ENCODE results near the gene EFCAB14. TPM values are rescaled to one million over a fixed set of nuclear protein-coding genes. Genes with fewer than 3 reads are reported as not detected.
"Not testable (repeated sequence)": the region's sequence is repeated elsewhere in the genome, so short reads cannot be mapped to it uniquely, and the experiment has no call there.

EFCAB14 gene
- total RNA-seq, 2 donors from 2014 or later = 114 to 138 TPM

DNA sequence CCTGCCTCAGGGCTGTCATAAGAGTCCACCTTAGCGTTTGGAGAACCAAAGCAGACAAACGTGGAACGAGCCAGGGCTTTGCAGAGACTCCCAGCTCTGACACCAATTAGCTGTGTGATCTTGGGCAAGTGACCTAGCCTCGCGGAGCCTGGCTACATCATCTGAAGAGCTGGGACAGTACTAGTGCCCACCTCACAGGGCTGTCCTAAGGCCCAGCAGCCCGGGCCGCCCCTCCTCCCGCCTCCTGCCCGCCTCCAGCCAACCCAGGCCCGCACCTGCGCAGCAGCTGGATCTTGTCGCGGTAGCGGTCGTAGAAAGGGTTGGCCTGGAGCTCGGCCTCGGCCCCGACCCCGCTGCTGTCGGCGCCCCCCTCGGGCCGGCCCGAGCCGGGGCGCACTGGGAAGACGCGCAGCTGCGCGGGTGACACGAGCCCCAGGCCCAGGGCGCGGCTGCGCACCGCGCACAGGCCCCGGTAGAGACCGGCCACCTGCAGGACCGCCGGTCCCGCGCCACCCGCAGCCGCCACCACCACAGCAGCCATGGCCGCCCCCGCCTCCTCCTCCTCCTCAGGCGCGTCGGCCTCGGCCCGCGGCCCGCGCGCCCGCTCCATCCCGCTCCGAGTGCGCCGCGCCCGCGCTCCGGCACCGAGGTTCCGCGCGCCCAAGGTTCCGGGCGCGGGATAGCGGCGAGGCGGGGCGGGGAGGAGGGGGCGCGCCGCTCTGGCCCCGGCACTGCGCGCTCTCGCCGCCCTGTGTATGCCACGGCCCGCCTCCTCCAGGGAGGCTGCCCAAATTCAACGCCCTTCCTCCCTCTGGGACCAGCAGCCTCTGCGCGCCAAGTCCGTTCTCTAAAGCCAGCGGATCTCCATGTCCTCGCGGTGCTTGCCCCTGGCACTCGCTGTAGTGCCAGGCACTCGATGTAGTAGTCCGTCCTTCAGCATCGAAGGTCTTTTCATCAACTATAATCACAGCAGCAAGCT, 50.8 kb downstream of the EFCAB14 start, which contains the start of gene ATPAF1:
ATPAF1 (minus strand) TSS at position 583 of the 979 bp plus-strand sequence; CDS start at position 541, 42 bp downstream.
- intact Hi-C loops (cut with DNase I, micrococcal nuclease) = no loop called here
- DNase-seq (peak; percentile 72 to 80), ATAC-seq (peak; percentile 88)

DNA sequence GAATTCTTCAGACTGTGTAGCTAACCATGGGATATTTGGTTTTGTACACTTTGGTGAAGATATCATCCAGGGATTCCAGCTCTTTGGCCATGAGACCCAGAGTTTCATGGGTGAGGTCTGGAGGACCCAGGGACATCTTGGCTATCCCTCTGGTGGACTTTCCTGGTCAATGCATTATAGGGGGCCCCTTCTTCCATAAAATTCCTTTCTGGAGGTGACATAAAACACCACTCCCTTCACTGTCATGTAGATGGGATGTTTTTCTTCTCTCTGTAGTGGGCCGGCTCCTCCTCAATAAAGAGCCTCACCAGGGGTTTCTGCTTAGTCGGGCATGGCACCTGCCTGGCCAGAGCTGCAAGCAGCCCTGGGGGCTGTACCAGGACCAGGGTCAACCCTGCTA, 52.9 kb downstream of the EFCAB14 start:
- intact Hi-C loops (cut with DNase I, micrococcal nuclease) = no loop called here
- ATAC-seq (no peak), DNase-seq (no peak)

DNA sequence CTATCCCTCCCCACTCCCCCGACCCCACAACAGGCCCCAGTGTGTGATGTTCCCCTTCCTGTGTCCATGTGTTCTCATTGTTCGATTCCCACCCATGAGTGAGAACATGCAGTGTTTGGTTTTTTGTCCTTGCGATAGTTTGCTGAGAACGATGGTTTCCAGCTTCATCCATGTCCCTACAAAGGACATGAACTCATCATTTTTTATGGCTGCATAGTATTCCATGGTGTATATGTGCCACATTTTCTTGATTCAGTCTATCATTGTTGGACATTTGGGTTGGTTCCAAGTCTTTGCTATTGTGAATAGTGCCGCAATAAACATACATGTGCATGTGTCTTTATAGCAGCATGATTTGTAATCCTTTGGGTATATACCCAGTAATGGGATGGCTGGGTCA, 56.0 kb downstream of the EFCAB14 start:
- intact Hi-C loops (cut with DNase I, micrococcal nuclease); DNase-seq; ATAC-seq: not testable (repeated sequence)

DNA sequence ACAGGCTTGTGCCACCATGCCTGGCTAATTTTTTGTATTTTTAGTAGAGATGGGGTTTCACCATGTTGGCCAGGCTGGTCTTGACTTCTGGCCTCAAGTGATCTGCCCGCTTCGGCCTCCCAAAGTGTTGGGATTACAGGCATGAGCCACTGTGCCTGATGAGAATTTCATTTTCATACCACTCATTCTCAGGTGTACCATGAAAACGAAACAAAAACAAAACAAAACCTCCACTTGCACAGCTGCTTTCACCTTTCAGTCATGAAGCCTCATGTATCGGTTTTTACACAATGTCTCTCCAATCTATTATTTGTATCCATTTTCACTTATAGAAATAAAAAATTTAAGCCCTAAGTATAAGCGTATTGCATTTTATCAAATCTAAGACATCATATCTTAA, 58.8 kb downstream of the EFCAB14 start:
- intact Hi-C loops (cut with DNase I, micrococcal nuclease); DNase-seq; ATAC-seq: not testable (repeated sequence)

DNA sequence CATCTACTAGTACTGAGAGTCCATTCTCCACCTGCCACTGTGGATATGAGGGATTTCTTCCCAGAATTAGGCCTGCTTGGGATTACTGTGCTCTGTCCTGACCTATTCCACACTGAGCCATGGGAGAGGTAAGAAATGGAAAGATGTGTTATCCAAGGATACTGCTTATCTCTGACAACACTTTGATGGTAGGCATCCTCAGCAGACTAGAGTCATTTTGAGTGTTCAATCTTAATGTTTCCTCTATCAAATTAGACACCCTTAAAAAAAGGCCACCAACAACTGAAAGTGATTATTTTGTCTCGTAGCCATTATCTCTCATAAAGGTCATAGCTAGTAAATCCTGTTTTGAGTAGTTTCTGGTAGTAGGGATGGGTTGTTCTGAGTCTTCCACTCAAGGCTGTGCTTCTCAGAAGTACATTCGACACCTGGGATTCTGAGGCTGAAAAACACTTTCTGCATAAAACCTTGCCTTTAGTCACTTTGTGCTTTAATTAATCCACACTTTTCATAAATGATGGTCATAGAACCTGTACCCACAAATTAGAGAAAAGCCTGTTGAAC, 59.5 kb downstream of the EFCAB14 start:
- no peak for ATAC-seq
- no peak for DNase-seq
- intact Hi-C loops (cut with DNase I, micrococcal nuclease) = no loop called here

DNA sequence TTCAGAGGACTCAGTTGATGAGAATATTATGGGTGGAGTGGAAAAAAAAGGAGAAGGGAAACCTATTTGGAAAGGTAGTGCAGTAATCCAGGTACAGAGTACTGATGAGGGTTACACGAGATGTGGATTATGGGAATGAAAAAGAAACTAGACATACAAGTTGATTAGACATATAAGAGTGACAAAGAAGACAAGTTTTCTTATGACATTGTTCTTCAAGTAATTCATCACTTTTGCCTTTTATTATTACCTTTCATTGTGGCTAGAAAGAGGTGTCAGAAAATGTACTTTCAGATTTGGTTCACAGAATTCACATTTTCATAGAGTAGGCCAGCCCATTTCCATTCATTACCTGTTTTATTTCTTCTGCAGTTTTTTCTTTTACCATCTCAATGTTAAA, 61.1 kb downstream of the EFCAB14 start:
- no peak for ATAC-seq
- no peak for DNase-seq
- intact Hi-C loops (cut with DNase I, micrococcal nuclease) = no loop called here

DNA sequence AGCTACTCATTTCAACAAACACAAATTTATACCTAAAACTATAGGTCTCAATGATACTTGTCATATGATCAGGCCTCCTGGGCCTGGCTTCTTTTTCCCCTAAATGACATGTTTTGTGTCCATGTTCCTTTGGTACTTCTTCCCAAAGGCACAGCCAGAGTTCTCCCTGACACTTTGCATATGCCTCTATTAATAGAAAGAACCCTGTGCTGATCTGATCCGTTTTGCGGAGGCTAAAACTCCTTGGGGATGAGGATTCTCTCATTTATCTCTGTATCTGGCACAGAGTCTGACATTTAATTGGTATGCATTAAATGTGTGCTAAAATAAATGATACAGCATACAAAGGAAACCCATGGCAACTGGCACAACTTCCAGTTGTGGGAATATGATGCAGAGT, 62.3 kb downstream of the EFCAB14 start:
- intact Hi-C loops (cut with DNase I, micrococcal nuclease) = no loop called here
- DNase-seq = no peak
- no peak for ATAC-seq

DNA sequence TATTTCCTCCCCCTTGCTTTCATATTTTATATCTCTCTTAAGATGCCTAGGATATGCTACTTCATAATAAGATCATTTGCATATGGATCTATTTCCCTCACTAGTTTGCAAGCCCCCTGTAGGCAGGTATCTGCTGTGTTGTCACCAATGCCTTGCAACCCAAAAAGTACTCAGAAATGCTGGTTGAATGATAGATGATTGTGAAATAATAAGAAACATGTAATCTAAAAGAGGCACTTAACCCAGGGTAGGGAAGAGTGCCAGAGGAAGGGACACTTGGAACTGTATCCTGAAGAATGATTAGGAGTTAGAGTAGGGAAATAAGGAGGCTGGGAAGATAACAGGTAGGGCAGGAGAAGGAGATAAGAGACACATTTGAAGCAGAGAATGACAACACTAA, 63.1 kb downstream of the EFCAB14 start:
- intact Hi-C loops (cut with DNase I, micrococcal nuclease) = no loop called here
- DNase-seq (no peak), ATAC-seq (no peak)

DNA sequence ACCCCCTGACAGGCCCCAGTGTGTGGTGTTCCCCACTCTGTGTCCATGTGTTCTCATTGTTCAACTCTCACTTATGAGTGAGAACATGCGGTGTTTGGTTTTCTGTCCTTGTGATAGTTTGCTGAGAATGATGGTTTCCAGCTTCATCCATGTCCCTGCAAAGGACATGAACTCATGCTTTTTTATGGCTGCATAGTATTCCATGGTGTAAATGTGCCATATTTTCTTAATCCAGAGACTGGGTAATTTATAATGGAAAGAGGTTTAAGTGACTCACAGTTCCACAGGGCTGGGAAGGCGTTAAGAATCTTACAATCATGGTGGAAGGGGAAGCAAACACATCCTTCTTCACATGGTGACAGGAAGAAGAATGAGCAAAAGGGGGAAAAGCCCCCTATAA, 64.2 kb downstream of the EFCAB14 start:
- ATAC-seq; DNase-seq; intact Hi-C loops (cut with DNase I, micrococcal nuclease): not testable (repeated sequence)

DNA sequence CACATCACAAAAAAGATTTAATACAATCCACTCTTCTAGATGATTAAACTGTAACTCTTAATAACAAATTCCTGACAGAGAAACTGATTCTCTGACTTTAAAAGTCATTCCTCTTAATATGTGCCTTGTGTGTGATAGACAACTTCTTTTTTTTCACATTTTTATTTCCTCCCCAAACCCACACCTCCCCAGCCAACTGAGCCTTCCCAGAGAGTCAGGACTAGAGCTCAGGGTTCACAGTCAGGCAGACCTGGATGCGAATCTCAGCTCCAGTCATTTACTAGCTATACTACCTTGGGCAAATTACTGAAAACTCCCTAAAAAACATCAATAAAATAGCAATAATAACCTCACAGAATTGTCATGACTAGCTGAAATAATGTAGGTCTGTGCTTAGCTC, 64.9 kb downstream of the EFCAB14 start:
- peak; percentile 55 for ATAC-seq
- intact Hi-C loops (cut with DNase I, micrococcal nuclease) = no loop called here
- no peak for DNase-seq

DNA sequence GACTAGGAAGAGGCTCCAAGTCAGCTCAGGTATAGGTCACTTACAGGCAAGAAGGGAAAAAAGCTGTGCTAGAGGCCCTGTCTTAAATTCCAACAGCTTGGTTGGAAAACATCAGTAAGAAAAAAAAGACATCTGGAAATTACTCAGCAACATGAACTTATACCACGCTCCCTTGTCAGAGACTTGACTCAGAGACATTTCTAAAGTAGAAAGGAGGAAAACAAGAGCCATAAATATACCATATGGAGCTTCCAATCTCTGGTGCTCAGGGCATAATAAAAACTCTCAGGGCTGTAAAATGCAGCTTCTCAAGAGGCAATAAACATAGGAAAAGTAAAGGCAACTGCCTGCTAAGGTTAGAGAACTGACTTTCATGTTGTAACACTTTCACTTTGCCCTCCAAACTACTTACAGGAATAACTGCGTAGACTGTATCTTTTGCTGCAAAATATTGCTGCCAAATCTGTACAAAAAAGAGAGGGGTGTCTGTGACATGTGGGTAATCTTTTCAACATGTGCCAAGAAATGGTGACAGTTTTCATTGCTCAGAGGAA, 65.4 kb downstream of the EFCAB14 start:
- intact Hi-C loops (cut with DNase I, micrococcal nuclease) = no loop called here
- no peak for DNase-seq
- peak; percentile 95 for ATAC-seq

DNA sequence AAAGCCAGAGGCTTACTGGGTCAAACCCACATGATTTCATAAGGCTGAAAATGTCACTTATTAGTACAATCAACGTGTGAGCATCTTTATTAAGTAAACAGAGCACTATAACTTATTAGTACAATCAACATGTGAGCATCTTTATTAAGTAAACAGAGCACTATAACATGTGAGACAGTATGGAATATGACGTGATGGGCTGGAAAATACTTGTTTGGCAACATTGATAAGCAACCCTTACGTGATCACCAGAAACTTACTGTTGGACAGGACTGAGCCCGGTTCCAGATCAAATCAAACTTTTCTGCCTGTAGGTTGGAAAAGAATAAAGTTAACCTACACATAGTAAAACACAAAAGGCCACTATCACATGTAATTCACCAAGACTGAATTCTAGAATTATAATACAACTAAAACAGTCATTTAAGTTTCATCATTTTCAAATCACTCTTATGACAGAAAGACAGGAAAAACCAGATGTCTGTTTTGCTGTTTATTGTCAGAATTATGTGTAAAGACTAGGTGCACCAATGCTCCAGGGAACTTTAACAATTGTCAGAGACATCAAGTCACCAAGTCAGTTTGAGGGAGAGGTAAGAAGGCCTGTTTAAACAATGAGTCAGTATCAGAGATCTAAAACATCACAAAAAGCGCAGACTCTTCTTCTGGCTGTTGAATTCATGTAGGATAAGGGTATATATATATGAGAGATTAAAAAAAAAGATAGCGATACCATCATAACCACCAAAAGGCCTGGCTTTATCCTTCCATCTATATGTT, 66.4 kb downstream of the EFCAB14 start:
- no peak for DNase-seq
- ATAC-seq = no peak
- intact Hi-C loops (cut with DNase I, micrococcal nuclease) = no loop called here

DNA sequence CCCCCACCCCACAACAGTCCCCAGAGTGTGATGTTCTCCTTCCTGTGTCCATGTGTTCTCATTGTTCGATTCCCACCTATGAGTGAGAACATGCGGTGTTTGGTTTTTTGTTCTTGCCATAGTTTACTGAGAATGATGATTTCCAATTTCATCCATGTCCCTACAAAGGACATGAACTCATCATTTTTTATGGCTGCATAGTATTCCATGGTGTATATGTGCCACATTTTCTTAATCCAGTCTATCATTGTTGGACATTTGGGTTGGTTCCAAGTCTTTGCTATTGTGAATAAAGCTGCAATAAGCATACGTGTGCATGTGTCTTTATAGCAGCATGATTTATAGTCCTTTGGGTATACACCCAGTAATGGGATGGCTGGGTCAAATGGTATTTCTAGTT, 67.8 kb downstream of the EFCAB14 start:
- intact Hi-C loops (cut with DNase I, micrococcal nuclease); DNase-seq; ATAC-seq: not testable (repeated sequence)

DNA sequence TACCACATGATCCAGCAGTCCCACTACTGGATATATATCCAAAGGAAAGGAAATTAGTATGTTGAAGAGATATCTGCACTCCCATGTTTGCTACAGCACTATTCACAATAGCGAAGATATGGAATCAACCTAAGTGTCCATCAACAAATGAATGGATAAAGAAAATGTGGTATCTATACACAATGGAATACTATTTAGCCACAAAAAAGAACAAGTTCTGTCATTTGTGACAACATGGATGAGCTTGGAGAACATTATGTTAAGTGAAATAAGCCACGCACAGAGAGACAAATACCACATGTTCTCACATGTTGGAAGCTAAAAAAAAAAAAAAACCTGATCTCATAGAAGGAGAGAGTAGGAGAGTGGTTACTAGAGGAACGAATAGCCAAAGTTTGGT, 68.4 kb downstream of the EFCAB14 start:
- no peak for DNase-seq
- intact Hi-C loops (cut with DNase I, micrococcal nuclease) = no loop called here
- no peak for ATAC-seq

DNA sequence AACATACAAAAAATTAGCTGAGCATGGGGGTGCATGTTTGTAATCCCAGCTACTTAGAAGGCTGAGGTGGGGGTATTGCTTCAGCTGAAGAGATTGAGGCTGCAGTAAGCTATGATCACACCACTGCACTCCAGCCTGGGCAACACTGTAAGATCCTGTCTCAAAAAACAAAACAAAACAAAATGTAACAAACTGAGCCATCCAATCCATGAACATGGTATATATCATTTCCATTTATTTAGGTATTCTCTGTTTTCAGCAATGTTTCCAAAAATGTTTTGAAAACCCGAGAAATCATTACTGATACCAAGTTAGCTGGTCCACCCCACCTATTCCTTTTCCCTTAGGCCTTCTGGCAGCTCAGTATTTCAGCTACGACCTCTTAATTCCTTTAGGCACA, 69.2 kb downstream of the EFCAB14 start:
- DNase-seq (no peak), ATAC-seq (no peak)
- intact Hi-C loops (cut with DNase I, micrococcal nuclease) = no loop called here

DNA sequence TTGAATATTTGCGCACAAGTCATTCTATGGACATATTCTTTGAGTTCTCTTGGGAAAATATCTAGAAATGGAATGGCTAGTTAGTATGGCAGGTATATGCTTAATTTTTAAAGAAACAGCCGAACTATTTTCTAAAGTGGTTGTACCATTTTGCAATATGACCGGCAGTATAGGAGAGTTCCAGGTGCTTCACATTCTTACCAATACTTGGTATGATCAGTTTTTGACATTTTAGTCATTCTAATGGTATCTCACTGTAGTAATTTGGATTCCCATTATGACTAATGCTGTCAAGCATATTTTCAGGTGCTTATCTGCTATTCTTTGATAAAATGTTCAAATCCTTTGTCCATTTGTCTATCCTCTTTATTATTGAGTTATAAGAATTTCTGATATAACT, 71.3 kb downstream of the EFCAB14 start:
- ATAC-seq (no peak), DNase-seq (no peak)
- intact Hi-C loops (cut with DNase I, micrococcal nuclease) = no loop called here

DNA sequence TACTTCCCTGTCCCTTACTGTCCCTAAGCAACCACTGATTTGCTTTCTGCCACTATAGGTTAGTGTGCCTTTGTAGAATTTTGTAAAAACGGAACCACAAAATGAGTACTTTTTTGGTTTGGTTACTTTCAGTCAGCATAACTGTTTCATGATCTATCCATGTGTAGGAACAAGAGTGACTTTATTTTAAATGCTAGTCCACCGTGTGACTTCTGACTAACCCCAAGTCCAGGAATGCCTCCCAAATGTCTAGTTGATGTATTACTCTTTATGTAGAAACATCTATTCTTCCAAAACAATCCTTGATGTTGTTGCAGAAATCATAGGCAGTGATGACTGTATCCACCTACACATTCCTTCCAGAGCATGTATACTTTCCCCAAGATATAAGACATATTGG, 72.1 kb downstream of the EFCAB14 start:
- DNase-seq = no peak
- intact Hi-C loops (cut with DNase I, micrococcal nuclease) = no loop called here
- ATAC-seq = no peak

DNA sequence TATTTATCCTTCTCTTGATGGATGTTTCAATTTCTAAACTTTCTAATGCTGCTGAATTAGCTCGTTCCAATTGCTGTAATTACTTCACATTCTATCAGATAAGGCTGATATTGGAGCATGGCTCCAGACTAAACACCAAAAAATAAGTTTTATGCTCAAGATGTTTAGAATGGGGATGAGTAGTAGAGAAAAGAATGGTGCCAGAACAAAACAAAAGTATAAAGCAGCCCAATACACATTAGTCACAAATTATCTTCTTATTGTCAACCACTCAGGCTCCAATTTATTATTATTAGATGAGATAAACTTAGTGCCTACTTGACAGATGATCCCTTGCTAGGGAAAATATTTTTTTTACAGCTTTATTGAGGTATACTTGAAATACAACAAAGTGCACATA, 72.6 kb downstream of the EFCAB14 start:
- intact Hi-C loops (cut with DNase I, micrococcal nuclease) = no loop called here
- ATAC-seq (no peak), DNase-seq (no peak)

DNA sequence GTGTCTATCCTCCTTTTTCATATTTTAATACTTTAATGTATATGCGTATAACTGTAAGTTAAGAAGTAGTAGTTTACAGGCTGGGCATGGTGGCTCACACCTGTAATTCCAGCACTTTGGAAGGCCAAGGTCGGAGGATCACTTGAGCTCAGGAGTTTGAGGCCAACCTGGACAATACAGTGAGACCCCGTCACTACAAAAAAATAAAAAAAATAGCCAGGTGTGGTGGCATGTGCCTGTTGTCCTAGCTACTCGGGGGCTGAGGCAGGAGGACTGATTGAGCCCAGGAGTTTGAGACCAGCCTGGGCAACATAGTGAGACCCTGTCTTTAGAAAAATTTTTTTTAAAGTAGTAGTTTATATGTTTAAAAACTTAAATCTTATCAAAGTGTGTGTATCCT, 73.1 kb downstream of the EFCAB14 start:
- intact Hi-C loops (cut with DNase I, micrococcal nuclease) = no loop called here
- no peak for ATAC-seq

More for the DNA sequence above, 73.1 kb downstream of the EFCAB14 start:
- no peak for DNase-seq
